Measurements from ENCODE around the gene UPK2.
"Not testable (repeated sequence)": the region's sequence is repeated elsewhere in the genome, so short reads cannot be mapped to it uniquely, and the experiment has no call there.

The UPK2 gene

DNA sequence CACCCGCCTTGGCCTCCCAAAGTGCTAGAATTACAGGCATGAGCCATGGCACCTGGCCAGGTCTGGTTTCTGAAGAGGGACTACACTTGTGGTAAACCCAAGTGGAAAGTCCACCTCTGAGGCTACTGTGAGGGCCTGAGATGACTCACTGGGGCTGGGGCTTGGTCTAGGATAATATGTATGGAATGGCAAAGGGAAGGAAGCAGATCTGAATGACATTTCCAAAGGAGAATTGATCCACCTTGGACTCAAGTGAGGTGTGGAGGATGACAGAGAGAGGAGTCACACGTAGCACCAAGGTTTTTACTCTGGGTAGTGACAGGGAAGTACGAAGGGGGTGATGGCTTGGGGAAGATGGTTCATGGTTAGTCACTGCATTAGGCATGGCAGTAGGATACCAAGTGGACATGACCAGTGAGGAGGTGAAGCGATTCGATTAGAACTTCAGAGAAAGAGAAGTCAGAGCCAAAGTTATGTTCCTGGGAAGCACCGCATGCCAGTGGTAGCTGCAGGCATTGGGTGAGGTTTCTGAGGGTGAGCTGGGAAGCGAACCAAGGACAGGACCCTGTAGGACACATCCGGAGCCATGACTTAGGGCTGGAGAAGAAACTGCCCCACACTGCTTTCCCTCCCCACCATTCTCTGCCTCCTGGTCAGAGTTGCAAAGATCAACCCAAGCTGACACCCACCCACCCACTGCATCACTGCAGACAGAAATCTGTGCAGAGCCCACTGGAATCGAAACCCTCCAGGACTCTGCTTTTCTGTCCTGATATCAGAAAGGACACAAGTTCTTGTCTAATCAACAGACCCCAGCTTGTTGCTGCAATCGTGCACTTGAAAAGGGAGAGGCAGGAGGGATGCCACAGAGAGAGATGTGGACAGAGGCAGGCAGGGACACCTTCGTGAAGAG is 17.4 kb upstream of the UPK2 start:
- no peak for DNase-seq (ENCODE audit: low read depth)

GRCh38 chr11:118939404-118939915 is 16.6 kb upstream of the UPK2 start:
- no peak for DNase-seq (ENCODE audit: low read depth)

- DNase-seq (ENCODE audit: low read depth), result no peak
Observed at GRCh38 chr11:118939953-118940598, 16.0 kb upstream of the UPK2 start.

DNA sequence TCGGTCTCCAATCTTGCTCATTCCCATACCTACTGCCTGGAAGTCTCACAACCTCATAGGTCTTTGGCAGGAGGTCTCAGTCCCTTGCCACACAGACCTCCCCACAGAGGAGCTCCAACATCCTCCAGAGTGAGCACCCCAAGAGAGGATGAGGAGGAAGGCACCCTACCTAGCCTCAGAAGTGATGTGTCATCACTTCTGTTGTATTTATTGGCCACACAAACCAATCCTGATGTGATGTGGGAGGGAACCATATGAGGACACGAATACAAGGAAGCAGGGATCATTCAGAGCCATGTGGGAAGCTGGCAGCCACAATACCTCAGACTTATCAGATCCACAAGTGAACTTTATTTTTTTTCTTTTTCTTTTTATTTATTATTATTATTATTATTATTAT is 9.0 kb upstream of the UPK2 start:
- DNase-seq (ENCODE audit: low read depth), result no peak

DNA sequence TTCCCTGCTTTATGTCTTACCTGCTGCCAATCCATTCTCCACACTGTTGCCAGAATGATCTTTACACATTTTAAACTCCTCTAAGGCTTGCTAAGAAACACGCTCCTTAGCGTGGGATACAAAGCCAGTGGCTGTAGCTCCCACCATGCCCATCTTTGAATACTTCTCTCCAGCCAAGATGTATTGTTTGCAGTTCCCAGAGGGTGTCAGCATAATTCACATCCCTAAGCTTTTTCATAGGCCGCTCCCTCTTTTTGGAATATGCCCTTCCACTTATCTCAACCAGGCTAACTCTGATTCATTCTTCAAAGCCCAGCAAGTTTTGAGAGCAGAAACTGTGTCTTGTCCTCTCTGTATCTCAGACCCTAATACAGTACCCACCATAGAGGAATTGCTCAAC is 8.1 kb upstream of the UPK2 start:
- DNase-seq (ENCODE audit: low read depth), result no peak

GRCh38 chr11:118953265-118953664 is 2.8 kb upstream of the UPK2 start:
- DNase-seq (ENCODE audit: low read depth), result no peak

GRCh38 chr11:118953976-118954375 is 2.1 kb upstream of the UPK2 start:
- DNase-seq (ENCODE audit: low read depth), result not testable (repeated sequence)

DNA sequence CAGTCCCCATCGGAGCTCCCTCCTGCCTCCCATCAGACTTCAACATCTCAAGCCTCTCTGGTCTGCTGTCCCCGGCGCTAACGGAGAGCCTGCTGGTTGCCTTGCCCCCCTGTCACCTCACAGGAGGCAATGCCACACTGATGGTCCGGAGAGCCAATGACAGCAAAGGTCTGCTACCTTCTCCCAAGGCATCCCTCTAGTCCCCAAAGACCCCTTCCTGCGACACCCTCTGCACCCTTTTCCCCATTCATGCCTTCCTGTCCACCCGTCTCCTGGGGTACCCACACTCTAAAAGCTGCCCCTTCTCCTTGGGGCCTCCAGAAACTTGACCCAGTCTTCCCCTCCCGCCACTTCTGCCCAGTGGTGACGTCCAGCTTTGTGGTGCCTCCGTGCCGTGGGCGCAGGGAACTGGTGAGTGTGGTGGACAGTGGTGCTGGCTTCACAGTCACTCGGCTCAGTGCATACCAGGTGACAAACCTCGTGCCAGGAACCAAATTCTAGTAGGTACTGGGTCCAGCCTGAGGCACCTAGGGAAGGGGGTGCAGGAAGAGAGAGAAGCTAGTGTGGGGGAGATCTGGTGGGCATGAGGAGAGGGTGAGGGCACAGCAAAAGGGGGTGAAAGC is 860 bp downstream of the UPK2 start:
- no peak for DNase-seq (ENCODE audit: low read depth)

DNA sequence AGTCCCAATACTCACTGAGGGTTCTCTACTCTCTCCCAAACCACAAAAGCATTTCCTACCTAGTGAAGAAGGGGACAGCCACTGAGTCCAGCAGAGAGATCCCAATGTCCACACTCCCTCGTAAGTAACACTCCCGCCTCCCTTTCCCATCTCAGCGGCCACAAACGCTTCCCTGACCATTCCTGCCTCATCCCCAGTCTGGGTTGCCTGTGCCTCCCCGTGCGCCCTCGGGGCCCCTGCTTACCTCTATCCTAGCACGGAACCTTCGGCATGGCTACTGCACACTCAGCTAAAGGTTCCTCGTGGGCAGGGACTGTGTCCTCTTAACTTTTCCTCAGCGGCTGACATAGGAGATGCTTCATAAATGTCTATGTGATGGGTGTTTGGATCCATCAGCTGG is 1.5 kb downstream of the UPK2 start:
- DNase-seq (ENCODE audit: low read depth), result no peak

GRCh38 chr11:118957968-118958367 is 1.9 kb downstream of the UPK2 start:
- DNase-seq (ENCODE audit: low read depth), result no peak

DNA sequence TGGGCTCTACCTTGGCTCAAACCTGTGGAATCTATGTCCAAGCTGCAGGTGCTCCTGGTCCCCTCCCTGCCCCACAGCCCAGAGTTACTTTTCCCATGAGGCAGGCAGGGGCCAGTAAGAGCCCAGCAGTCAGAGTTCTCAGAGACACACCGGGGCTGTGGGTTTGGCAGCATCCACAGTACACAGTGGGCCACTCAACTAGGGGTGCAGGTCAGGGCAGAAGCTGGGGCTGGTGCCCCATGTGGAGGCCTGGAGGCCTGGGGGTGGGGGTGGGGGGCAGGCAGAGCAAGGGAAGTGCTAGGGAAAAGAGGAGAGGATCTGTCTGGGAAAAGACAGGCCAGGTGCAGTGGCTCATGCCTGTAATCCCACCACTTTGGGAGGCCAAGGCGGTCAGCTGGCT is 2.5 kb downstream of the UPK2 start:
- no peak for DNase-seq (ENCODE audit: low read depth)

- DNase-seq (ENCODE audit: low read depth), result no peak
Observed at GRCh38 chr11:118961189-118961588, 5.1 kb downstream of the UPK2 start.

- no peak for DNase-seq (ENCODE audit: low read depth)
Observed at GRCh38 chr11:118961591-118961990, 5.5 kb downstream of the UPK2 start.

DNA sequence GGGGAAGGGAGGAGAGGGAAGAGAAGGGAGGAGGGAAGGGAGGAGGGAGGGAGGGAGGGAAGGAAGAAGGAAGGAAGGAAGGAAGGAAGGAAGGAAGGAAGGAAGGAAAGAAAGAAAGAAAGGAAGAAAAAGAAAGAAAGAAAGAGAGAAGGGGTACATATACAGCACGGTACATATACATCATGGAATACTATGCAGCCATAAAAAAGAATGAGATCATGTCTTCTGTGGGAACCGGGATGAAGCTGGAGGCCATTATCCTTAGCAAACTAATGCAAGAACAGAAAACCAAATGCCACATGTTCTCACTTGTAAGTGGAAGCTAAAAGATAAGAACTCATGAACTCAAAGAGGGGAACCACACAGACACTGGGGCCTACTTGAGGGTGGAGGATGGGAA is 13.4 kb downstream of the UPK2 start:
- not testable (repeated sequence) for DNase-seq (ENCODE audit: low read depth)

- no peak for DNase-seq (ENCODE audit: low read depth)
Observed at GRCh38 chr11:118971646-118972045, 15.5 kb downstream of the UPK2 start, which contains the start of gene FOXR1. TSS of gene FOXR1 (plus strand) at chr11:118971761. CDS start at chr11:118971932, 171 bp downstream.

GRCh38 chr11:118973985-118974384 is 17.9 kb downstream of the UPK2 start:
- DNase-seq (ENCODE audit: low read depth), result no peak

DNA sequence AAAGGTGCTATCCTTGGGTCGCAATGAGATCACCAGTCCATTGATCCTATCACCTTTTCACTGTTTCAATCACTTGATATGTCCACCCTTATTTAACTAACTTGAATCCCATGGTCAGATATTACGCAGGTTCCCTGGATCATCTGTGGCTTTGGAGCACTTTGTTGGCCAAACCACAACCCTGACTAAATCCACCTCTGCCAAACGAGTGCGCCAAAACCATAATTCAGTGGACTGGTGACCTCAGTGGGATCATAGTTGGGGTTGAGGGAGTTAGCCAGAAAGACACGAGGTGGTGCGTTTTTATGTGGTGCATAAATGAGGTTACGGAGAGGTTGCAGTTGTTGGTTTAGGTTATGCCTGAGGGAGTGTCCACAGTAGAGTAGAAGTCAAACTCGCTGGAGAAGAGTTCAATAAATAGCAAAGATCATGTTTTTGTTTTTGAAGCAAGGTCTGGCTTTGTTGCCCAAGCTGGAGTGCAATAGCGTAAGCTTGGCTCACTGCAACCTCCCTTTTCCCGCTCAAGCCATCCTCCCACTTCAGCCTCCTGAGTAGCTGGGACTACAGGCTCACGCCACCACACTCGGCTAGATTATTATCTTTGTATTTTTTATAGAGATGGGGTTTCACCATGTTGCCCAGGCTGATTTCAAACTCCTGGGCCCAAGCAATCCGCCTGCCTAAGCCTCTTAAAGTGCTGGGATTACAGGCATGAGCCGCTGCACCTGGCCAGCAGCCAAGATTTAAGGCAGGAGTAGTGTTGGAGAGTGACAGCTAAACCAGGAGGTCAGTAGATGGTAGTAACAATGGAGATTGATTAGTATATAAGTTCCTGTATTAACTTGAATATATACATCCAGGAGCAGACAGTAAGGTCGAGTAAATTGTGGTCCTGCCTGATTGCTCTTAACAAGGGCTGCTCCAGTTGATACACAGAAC is 19.9 kb downstream of the UPK2 start:
- DNase-seq (ENCODE audit: low read depth), result no peak

DNA sequence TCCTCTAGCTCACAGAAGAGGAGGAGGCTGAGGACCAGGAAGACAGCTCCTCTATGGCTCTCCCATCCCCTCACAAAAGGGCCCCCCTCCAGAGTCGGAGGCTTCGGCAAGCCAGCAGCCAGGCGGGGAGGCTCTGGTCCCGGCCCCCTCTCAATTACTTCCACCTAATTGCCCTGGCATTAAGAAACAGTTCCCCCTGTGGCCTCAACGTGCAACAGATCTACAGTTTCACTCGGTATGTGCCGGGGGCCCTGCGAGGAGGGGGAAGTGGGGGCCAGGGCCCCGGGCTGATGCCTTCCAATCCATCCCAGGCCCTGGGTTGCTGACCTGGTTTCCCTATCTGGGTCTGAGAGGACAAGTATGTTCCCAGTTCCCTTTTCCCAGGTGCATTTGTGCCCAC is 23.3 kb downstream of the UPK2 start:
- no peak for DNase-seq (ENCODE audit: low read depth)

- no peak for DNase-seq (ENCODE audit: low read depth)
Observed at GRCh38 chr11:118980191-118980881, 24.2 kb downstream of the UPK2 start.

DNA sequence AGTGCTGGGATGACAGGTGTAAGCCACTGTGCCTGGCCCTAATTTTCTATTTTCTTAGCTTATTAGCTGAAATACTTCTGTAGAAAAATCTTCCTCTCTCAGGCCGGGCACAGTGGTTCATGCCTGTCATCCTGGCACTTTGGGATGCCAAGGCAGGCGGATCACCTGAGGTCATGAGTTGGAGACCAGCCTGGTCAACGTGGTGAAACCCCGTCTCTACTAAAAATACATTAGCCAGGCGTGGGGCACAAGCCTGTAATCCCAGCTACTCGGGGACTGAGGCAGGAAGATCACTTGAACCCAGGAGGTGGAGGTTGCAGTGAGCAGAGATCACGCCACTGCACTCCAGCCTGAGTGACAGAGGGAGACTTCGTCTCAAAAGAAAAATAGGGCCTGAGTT is 28.2 kb downstream of the UPK2 start:
- DNase-seq (ENCODE audit: low read depth), result not testable (repeated sequence)

- DNase-seq (ENCODE audit: low read depth), result no peak
Observed at GRCh38 chr11:118984825-118985224, 28.7 kb downstream of the UPK2 start.
